GM12874 (cell line): ENCODE results near the gene TYR.

ENCODE experiments used
- CTCF ChIP-seq: IDR thresholded peaks from 2 replicates; pipeline ENCODE4 v1.5.1; 2011; ENCODE audit warnings: low read depth, mild to moderate bottlenecking, control low read depth, low read length, moderate library complexity; ENCODE audit not compliant: insufficient read depth

The TYR gene

GRCh38 chr11:89177691-89178231, at the start of gene TYR:
Gene TYR (plus strand): TSS chr11:89177875. CDS start chr11:89177954, 79 bp downstream.
- TF ChIP-seq CTCF = no peak

GRCh38 chr11:89136606-89137005, 41.1 kb upstream of the TYR start:
- no peak for TF ChIP-seq CTCF

- TF ChIP-seq CTCF = no peak
Observed at GRCh38 chr11:89147229-89147628, 30.4 kb upstream of the TYR start.

GRCh38 chr11:89159974-89160373, 17.7 kb upstream of the TYR start:
- TF ChIP-seq CTCF = no peak

GRCh38 chr11:89161949-89162348, 15.7 kb upstream of the TYR start:
- TF ChIP-seq CTCF = no peak

DNA sequence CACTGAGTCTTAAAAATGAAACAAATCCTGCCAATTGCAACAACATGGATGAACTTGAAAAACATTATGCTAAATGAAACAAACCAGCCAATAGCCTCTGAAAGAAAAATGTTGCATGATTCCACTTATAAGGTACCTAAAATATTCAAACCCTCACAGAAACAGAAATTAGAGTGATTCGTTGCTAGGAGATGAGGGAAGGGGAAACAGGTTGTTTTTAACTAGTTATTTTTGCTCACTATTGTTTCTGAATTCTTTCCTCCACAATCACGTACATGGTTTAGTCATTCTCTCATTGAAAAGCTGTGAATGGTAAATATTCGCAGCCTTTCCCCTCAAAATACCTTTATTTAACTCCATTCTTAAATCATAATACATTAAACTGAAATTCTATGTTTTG, 14.0 kb upstream of the TYR start:
- no peak for TF ChIP-seq CTCF

DNA sequence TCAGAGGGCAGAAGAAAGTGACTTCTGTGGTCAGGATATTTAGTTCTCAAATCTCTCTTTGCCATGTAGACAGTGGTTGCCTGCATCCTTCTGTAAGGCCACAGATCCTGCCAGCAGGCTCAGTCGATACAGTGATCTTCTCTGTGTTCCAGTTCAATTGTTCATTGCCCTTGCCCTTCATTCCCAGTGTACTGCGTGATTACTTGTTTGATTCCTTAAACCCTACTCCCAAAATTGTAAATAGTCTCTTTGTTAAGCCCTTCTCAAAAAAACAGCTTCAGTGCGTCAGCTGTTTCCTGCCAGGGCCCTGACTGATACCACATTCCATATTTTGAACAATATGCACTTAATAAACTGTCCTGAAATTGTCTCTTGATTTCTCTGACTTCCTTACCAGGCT, 9.3 kb upstream of the TYR start:
- no peak for TF ChIP-seq CTCF

- no peak for TF ChIP-seq CTCF
Observed at GRCh38 chr11:89175796-89176195, 1.9 kb upstream of the TYR start.
